ENCODE data around the gene ANKHD1. TPM values are rescaled to one million over a fixed set of nuclear protein-coding genes. Genes with fewer than 3 reads are reported as not detected.

Gene ANKHD1
- total and polyA plus RNA-seq, 2 experiments from 2014 or later, result 26.1 to 27.9 TPM

DNA sequence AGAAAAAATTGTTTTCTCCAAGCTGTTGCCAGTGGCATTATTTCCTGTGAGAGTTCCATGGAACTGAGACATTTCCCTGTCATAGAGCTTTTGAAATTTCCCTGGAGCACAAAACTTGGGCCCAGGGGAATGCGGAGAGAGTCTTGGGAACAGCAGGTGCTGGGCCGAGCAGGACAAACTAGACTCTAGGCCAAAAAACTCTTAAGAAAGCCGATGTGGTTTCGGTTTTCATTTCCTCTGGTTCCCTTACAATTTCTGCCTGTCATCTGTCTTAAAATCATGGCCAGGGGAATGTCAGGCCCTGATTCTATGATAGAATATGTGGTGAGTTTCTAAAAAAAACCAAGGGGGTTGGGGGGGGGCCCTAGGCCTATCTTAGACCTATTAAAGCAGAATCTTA is 167.6 kb downstream of the ANKHD1 start:
- Histone ChIP-seq H3K36me3 (ENCODE audit: low read depth) (peaks cover 8% of the 10 kb centered on the region; the same call in 1 of the 2 replicates), H3K9ac (no peak overlapping the region), H4K20me1 (ENCODE audit: insufficient read depth) (no peaks in the 10 kb centered on the region), H3K4me1 (ENCODE audit: insufficient read depth) (peaks cover 10% of the 10 kb centered on the region), H3K9me3 (ENCODE audit: low read depth) (no peaks in the 10 kb centered on the region), H3K4me2 (ENCODE audit: unreplicated experiment) (no peak overlapping the region), H3K27me3 (replicated peaks; ENCODE audit: insufficient read depth) (no peaks in the 10 kb centered on the region), H3K27ac (no peak overlapping the region), H2AFZ (no peak overlapping the region), H3K4me3 (no peak overlapping the region), H3K9me2 (ENCODE audit: insufficient read depth) (no peaks in the 10 kb centered on the region), H3F3A (ENCODE audit: insufficient read depth) (0 out of 2 replicates have a peak, but pooled peaks cover 13% of the 10 kb centered on the region), H3K79me2 (ENCODE audit: insufficient read depth) (peaks cover 44% of the 10 kb centered on the region)
- no peak for DNase-seq
- no peak for TF ChIP-seq EZH2phosphoT487 (IDR thresholded peaks at IDR 0.05; ENCODE audit: insufficient read depth, low read depth)
- 89 to 90% methylated on average over 4 of the region's 4 CpGs for WGBS, 2 experiments (ENCODE audit: low coverage in 1 of 2, low lambda C conversion rate in 2 of 2, missing lambda C conversion rate in 2 of 2)
- in situ Hi-C loops (cut with MboI), result no loop called here

DNA sequence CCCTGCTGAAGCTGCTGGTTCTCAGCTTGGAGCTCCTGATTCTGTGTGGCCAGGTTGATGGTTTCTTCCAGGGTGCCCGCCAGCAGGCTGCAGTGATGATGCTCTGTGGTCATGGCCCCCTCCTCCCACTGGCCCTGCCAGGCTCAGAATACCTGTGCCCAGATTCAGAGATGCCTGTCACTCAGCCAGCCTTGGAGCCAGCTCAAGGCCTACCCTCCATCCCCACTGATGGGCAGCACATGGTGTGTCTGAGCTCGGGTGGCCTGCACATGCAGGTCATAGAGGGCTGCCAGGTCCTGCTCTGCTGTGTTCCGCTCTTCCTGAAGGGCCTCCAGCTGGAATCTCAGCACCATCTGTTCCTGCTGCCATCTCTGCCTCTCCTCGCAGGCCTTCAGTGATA is 168.4 kb downstream of the ANKHD1 start:
- Histone ChIP-seq H3K9me2 (ENCODE audit: insufficient read depth) (no peaks in the 10 kb centered on the region), H2AFZ (no peak overlapping the region), H3K79me2 (ENCODE audit: insufficient read depth) (peaks cover 43% of the 10 kb centered on the region), H3K9me3 (ENCODE audit: low read depth) (no peaks in the 10 kb centered on the region), H3K9ac (no peak overlapping the region), H3K36me3 (ENCODE audit: low read depth) (peaks cover 8% of the 10 kb centered on the region; the same call in 1 of the 2 replicates), H3K4me3 (no peak overlapping the region), H3K4me1 (ENCODE audit: insufficient read depth) (peaks cover 10% of the 10 kb centered on the region), H3K27me3 (replicated peaks; ENCODE audit: insufficient read depth) (no peaks in the 10 kb centered on the region), H3K27ac (no peak overlapping the region), H4K20me1 (ENCODE audit: insufficient read depth) (no peaks in the 10 kb centered on the region), H3F3A (ENCODE audit: insufficient read depth) (0 out of 2 replicates have a peak, but pooled peaks cover 12% of the 10 kb centered on the region), H3K4me2 (ENCODE audit: unreplicated experiment) (no peak overlapping the region)
- WGBS, 2 experiments (ENCODE audit: low coverage in 1 of 2, low lambda C conversion rate in 2 of 2, missing lambda C conversion rate in 2 of 2), result 67 to 70% methylated on average over 4 of the region's 4 CpGs
- in situ Hi-C loops (cut with MboI), result no loop called here
- no peak for TF ChIP-seq EZH2phosphoT487 (IDR thresholded peaks at IDR 0.05; ENCODE audit: insufficient read depth, low read depth)
- TF ChIP-seq EZH2 (IDR thresholded peaks at IDR 0.05; ENCODE audit: insufficient read depth, poor library complexity, severe bottlenecking), result no peak
- no peak for DNase-seq

DNA sequence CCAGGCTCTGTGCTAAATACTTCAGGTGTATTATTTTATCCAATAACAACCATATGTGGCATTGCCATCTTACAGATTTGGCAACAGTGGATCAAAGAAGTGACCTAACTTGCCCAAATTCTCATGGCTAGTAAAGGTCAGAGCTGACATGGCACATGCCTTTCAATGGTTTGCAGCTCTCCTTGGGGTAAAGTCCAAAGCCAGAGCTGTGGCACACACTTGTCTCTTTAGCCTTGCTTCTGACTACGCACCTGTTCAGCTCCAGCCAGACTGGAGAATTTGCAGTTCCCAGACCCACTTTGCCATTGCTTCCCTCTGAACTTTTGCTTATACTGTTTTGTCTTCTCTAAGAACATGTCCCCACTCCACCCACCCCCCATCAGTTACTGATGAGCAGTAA is 168.9 kb downstream of the ANKHD1 start:
- Histone ChIP-seq H3K9ac (no peak overlapping the region), H3K4me1 (ENCODE audit: insufficient read depth) (peaks cover 8% of the 10 kb centered on the region), H3K27ac (no peak overlapping the region), H2AFZ (no peak overlapping the region), H3K79me2 (ENCODE audit: insufficient read depth) (peaks cover 38% of the 10 kb centered on the region), H4K20me1 (ENCODE audit: insufficient read depth) (no peaks in the 10 kb centered on the region), H3F3A (ENCODE audit: insufficient read depth) (0 out of 2 replicates have a peak, but pooled peaks cover 7% of the 10 kb centered on the region), H3K4me2 (ENCODE audit: unreplicated experiment) (no peak overlapping the region), H3K36me3 (ENCODE audit: low read depth) (peaks cover 8% of the 10 kb centered on the region; the same call in 1 of the 2 replicates), H3K9me3 (ENCODE audit: low read depth) (no peaks in the 10 kb centered on the region), H3K9me2 (ENCODE audit: insufficient read depth) (no peaks in the 10 kb centered on the region), H3K27me3 (replicated peaks; ENCODE audit: insufficient read depth) (no peaks in the 10 kb centered on the region), H3K4me3 (no peak overlapping the region)
- TF ChIP-seq EZH2phosphoT487 (IDR thresholded peaks at IDR 0.05; ENCODE audit: insufficient read depth, low read depth) (no peak), EZH2 (IDR thresholded peaks at IDR 0.05; ENCODE audit: insufficient read depth, poor library complexity, severe bottlenecking) (no peak)
- no peak for DNase-seq
- in situ Hi-C loops (cut with MboI), result no loop called here
- 95 to 100% methylated on average over 1 of the region's 1 CpG for WGBS, 2 experiments (ENCODE audit: low coverage in 1 of 2, low lambda C conversion rate in 2 of 2, missing lambda C conversion rate in 2 of 2)

DNA sequence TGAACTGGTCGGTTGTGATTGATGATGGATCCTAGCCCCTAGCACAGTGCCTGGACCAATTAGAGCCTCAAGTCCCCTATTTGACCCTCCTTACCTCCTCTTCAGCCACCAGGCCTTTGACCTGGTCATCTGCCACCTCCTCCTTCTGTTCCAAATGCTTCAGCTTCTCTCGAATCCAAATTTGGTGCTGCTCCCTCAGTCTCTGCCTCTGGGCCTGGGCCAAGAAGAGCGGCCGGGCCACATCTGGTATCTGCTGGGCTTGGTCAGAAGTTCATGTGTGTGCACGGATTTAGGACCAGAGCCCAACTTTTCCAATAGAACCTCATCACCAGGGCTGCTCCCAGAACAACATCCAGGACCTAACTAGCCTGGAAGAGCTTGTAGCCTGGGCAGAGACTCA is 169.5 kb downstream of the ANKHD1 start:
- no peak for TF ChIP-seq EZH2phosphoT487 (IDR thresholded peaks at IDR 0.05; ENCODE audit: insufficient read depth, low read depth)
- no peak for TF ChIP-seq EZH2 (IDR thresholded peaks at IDR 0.05; ENCODE audit: insufficient read depth, poor library complexity, severe bottlenecking)
- Histone ChIP-seq H2AFZ (no peak overlapping the region), H4K20me1 (ENCODE audit: insufficient read depth) (no peaks in the 10 kb centered on the region), H3K9me2 (ENCODE audit: insufficient read depth) (no peaks in the 10 kb centered on the region), H3K9me3 (ENCODE audit: low read depth) (no peaks in the 10 kb centered on the region), H3K4me3 (no peak overlapping the region), H3K27me3 (replicated peaks; ENCODE audit: insufficient read depth) (no peaks in the 10 kb centered on the region), H3K9ac (no peak overlapping the region), H3K79me2 (ENCODE audit: insufficient read depth) (peaks cover 32% of the 10 kb centered on the region), H3K36me3 (ENCODE audit: low read depth) (peaks cover 8% of the 10 kb centered on the region; the same call in 1 of the 2 replicates), H3K4me2 (ENCODE audit: unreplicated experiment) (no peak overlapping the region), H3K27ac (no peak overlapping the region), H3K4me1 (ENCODE audit: insufficient read depth) (peaks cover 2% of the 10 kb centered on the region; the same call in 1 of the 2 replicates), H3F3A (ENCODE audit: insufficient read depth) (0 out of 2 replicates have a peak, but pooled peaks cover 1% of the 10 kb centered on the region)
- DNase-seq, result no peak
- WGBS, 2 experiments (ENCODE audit: low coverage in 1 of 2, low lambda C conversion rate in 2 of 2, missing lambda C conversion rate in 2 of 2), result 30 to 33% methylated on average over 5 of the region's 5 CpGs
- in situ Hi-C loops (cut with MboI), result no loop called here

DNA sequence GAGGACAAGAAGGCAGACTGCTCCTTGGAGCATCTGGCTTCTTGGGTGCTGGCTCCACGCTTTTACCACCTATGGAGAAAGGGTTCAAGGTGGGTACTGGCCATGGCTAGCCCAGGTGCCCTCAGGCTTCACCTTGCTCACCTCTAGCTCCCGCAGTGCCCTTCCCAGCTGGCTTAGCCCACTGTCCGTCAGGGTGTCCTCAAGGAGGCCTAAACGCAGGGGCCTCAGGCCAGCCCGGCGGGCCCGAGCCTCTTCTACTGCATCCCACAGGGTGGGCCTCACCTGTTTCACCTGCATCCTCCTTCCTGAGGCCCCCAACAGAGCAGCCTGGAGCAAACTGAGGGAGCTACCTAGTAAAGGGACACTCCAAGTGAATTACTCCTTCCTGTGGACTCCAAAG is 172.1 kb downstream of the ANKHD1 start:
- Histone ChIP-seq H3K36me3 (ENCODE audit: low read depth) (no peaks in the 10 kb centered on the region), H3K9me2 (ENCODE audit: insufficient read depth) (no peaks in the 10 kb centered on the region), H4K20me1 (ENCODE audit: insufficient read depth) (no peaks in the 10 kb centered on the region), H3K4me2 (ENCODE audit: unreplicated experiment) (no peak overlapping the region), H2AFZ (no peak overlapping the region), H3K9me3 (ENCODE audit: low read depth) (no peaks in the 10 kb centered on the region), H3K27ac (no peak overlapping the region), H3K27me3 (replicated peaks; ENCODE audit: insufficient read depth) (no peaks in the 10 kb centered on the region), H3K9ac (no peak overlapping the region), H3F3A (ENCODE audit: insufficient read depth) (no peaks in the 10 kb centered on the region), H3K79me2 (ENCODE audit: insufficient read depth) (peaks cover 6% of the 10 kb centered on the region; the same call in 1 of the 2 replicates), H3K4me1 (ENCODE audit: insufficient read depth) (no peaks in the 10 kb centered on the region), H3K4me3 (no peak overlapping the region)
- WGBS, 2 experiments (ENCODE audit: low coverage in 1 of 2, low lambda C conversion rate in 2 of 2, missing lambda C conversion rate in 2 of 2), result 88 to 94% methylated on average over 7 of the region's 7 CpGs
- DNase-seq, result no peak
- in situ Hi-C loops (cut with MboI), result no loop called here
- TF ChIP-seq EZH2 (IDR thresholded peaks at IDR 0.05; ENCODE audit: insufficient read depth, poor library complexity, severe bottlenecking) (no peak), EZH2phosphoT487 (IDR thresholded peaks at IDR 0.05; ENCODE audit: insufficient read depth, low read depth) (no peak)
